ENCODE results near the gene INTU. TPM values are rescaled to one million over a fixed set of nuclear protein-coding genes. Genes with fewer than 3 reads are reported as not detected.

Gene INTU
- total RNA-seq, 2 donors from 2014 or later = 3.0 to 4.8 TPM

GRCh38 chr4:127747883-127748282 is 115.1 kb downstream of the INTU start:
- H3K9ac ChIP-seq (ENCODE audit: low read depth in 2 of 2, low read length in 2 of 2) = no peak overlapping the region
- intact Hi-C loops (cut with DNase I) = no loop called here
- no peaks in the 10 kb centered on the region for H3K27me3 ChIP-seq
- H3K9me3 ChIP-seq = no peaks in the 10 kb centered on the region
- DNase-seq = no peak
- H3K36me3 ChIP-seq = no peaks in the 10 kb centered on the region
- H3K4me1 ChIP-seq = no peaks in the 10 kb centered on the region
- no peak overlapping the region for H3K4me3 ChIP-seq
- TF ChIP-seq CTCF (IDR thresholded peaks at IDR 0.05) = no peak
- H3K27ac ChIP-seq = no peak overlapping the region

GRCh38 chr4:127748957-127749356 is 116.2 kb downstream of the INTU start:
- intact Hi-C loops (cut with DNase I) = no loop called here
- H3K27me3 ChIP-seq = no peaks in the 10 kb centered on the region
- no peak overlapping the region for H3K9ac ChIP-seq (ENCODE audit: low read depth in 2 of 2, low read length in 2 of 2)
- no peak overlapping the region for H3K27ac ChIP-seq
- H3K4me3 ChIP-seq = no peak overlapping the region
- TF ChIP-seq CTCF (IDR thresholded peaks at IDR 0.05) = no peak
- H3K4me1 ChIP-seq = no peaks in the 10 kb centered on the region
- no peak for DNase-seq
- no peaks in the 10 kb centered on the region for H3K36me3 ChIP-seq
- no peaks in the 10 kb centered on the region for H3K9me3 ChIP-seq

DNA sequence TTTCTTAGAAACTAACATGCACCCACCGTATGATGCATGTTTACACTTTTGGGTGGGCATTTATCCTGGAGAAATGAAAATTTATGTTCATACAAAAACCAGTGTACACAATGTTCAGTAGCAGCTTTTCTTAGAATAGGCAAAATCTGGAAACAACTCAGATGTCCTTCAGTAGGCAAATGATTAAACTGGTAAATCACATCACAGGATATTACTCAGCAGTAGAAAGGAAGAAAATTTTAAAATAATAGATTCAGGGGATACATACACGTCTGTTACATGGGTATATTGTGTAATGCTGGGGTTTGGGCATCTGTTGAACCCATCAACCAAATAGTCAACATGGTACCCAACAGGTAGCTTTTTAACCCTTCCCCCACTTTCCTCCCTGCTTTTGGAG is 124.1 kb downstream of the INTU start:
- intact Hi-C loops (cut with DNase I) = no loop called here
- no peak overlapping the region for H3K9ac ChIP-seq (ENCODE audit: low read depth in 2 of 2, low read length in 2 of 2)
- no peak overlapping the region for H3K27ac ChIP-seq
- TF ChIP-seq CTCF (IDR thresholded peaks at IDR 0.05) = no peak
- DNase-seq = no peak
- no peaks in the 10 kb centered on the region for H3K9me3 ChIP-seq
- H3K36me3 ChIP-seq = no peaks in the 10 kb centered on the region
- no peak overlapping the region for H3K4me3 ChIP-seq
- no peaks in the 10 kb centered on the region for H3K4me1 ChIP-seq
- no peaks in the 10 kb centered on the region for H3K27me3 ChIP-seq

- no peak for DNase-seq
- Histone ChIP-seq H3K9me3 (no peaks in the 10 kb centered on the region), H3K36me3 (no peaks in the 10 kb centered on the region), H3K4me1 (no peaks in the 10 kb centered on the region), H3K4me3 (no peak overlapping the region), H3K9ac (ENCODE audit: low read depth in 2 of 2, low read length in 2 of 2) (no peak overlapping the region), H3K27me3 (no peaks in the 10 kb centered on the region), H3K27ac (no peak overlapping the region)
- intact Hi-C loops (cut with DNase I) = no loop called here
- TF ChIP-seq CTCF (IDR thresholded peaks at IDR 0.05) = no peak
These were observed 126.6 kb downstream of the INTU start for GRCh38 chr4:127759228-127759820.

DNA sequence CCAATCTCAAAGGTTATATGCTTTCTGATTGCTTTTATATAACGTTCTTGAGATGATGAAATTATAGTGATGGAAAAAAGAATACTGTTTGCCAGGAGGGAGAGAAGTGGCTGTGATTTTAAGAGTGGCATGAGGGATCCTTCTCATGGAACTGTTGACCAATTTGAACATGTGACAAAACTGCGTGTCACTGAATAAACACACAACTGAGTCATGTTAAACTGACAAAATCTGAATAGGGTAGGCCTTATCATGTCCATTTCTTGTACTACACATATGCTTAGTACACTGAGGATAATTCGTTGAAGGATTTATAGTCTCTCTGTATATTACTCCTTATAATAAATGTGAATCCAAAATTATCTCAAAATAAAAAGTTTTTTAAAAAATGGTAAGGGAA is 127.1 kb downstream of the INTU start:
- no peaks in the 10 kb centered on the region for H3K27me3 ChIP-seq
- H3K36me3 ChIP-seq = no peaks in the 10 kb centered on the region
- DNase-seq = no peak
- no peaks in the 10 kb centered on the region for H3K9me3 ChIP-seq
- H3K9ac ChIP-seq (ENCODE audit: low read depth in 2 of 2, low read length in 2 of 2) = no peak overlapping the region
- no peaks in the 10 kb centered on the region for H3K4me1 ChIP-seq
- no peak for TF ChIP-seq CTCF (IDR thresholded peaks at IDR 0.05)
- intact Hi-C loops (cut with DNase I) = no loop called here
- no peak overlapping the region for H3K27ac ChIP-seq
- no peak overlapping the region for H3K4me3 ChIP-seq
